ENCODE data around the gene KCNT2. TPM values are rescaled to one million over a fixed set of nuclear protein-coding genes. Genes with fewer than 3 reads are reported as not detected.

Gene KCNT2
- total RNA-seq, 4 donors from 2014 or later = 6.5 to 25.1 (median 10.0) TPM

- no peak overlapping the region for H3K4me3 ChIP-seq
- no peak overlapping the region for H3K27ac ChIP-seq
- H3K27me3 ChIP-seq = no peaks in the 10 kb centered on the region
- no peak for ATAC-seq
- 68 to 72% methylated on average over 8 of the region's 8 CpGs for WGBS, 2 donors (ENCODE audit: low coverage in 1 of 2)
- H3K36me3 ChIP-seq = peaks cover 0 to 15% of the 10 kb centered on the region in 2 donors
- no peaks in the 10 kb centered on the region for H3K9me3 ChIP-seq
- TF ChIP-seq POLR2AphosphoS5 (IDR thresholded peaks at IDR 0.05) (no peak), POLR2A (IDR thresholded peaks at IDR 0.05) (no peak), CTCF (IDR thresholded peaks at IDR 0.05) (peak; percentile 39 to 69 (median 64))
- H3K4me1 ChIP-seq = no peaks in the 10 kb centered on the region
Measured at GRCh38 chr1:196317535-196318522, 290.4 kb downstream of the KCNT2 start.

GRCh38 chr1:196312739-196313138 is 295.5 kb downstream of the KCNT2 start:
- no peak overlapping the region for H3K27ac ChIP-seq
- peaks cover 0 to 15% of the 10 kb centered on the region in 2 donors for H3K36me3 ChIP-seq
- no peaks in the 10 kb centered on the region for H3K27me3 ChIP-seq
- ATAC-seq = no peak
- H3K4me3 ChIP-seq = no peak overlapping the region
- no peaks in the 10 kb centered on the region for H3K4me1 ChIP-seq
- TF ChIP-seq POLR2A (IDR thresholded peaks at IDR 0.05) (no peak), EP300 (IDR thresholded peaks at IDR 0.05) (no peak), CTCF (IDR thresholded peaks at IDR 0.05) (no peak), POLR2AphosphoS5 (IDR thresholded peaks at IDR 0.05) (no peak)
- no peaks in the 10 kb centered on the region for H3K9me3 ChIP-seq
- 100% methylated on average over 1 of the region's 1 CpG for WGBS, 2 donors (ENCODE audit: low coverage in 1 of 2)

DNA sequence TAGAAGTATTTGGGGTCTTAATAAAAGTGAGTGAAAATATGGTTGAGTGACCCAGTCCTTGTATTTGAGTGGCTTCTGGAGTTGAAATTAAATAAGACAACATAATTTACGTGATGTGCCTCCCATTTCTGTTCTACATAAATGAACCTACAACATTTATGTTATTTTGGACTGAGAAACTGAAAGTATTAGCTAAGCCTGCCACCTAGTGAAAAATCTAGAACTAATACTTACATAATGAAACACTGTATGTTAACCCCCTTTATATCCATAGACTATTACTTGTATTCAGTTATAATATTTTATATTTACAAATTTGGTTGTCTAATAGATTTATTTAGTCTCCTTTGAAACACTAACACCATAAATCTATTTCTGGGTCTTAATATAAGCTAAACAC is 298.9 kb downstream of the KCNT2 start:
- no peak for TF ChIP-seq POLR2AphosphoS5 (IDR thresholded peaks at IDR 0.05)
- TF ChIP-seq CTCF (IDR thresholded peaks at IDR 0.05) = no peak
- no peak for TF ChIP-seq POLR2A (IDR thresholded peaks at IDR 0.05)
- no peak for TF ChIP-seq EP300 (IDR thresholded peaks at IDR 0.05)
- Histone ChIP-seq H3K9me3 (no peaks in the 10 kb centered on the region), H3K27me3 (no peaks in the 10 kb centered on the region), H3K36me3 (peaks cover 0 to 3% of the 10 kb centered on the region in 2 donors), H3K4me1 (no peaks in the 10 kb centered on the region), H3K27ac (no peak overlapping the region), H3K4me3 (no peak overlapping the region)
- no peak for ATAC-seq
- 74 to 78% methylated on average over 1 of the region's 1 CpG for WGBS, 2 donors (ENCODE audit: low coverage in 1 of 2)

DNA sequence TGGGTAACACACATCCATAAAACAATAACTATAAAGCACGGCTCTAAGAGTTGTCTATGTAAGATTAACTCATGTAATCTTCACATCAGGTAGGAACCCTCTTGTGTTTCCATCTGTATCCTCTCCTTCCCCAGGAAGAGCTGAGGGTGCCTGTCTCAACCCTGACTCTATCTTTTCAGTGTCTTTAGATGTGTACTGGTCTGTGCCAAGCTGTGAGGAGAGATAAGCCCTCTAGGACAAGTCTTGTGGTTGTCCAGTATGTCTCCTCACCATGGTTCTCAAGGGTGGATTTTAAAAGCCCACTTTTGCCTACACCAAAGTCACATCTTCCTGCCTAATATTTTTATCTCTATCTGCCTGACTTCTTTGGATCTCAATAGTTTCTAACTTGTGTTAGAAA is 300.1 kb downstream of the KCNT2 start:
- Histone ChIP-seq H3K9me3 (no peaks in the 10 kb centered on the region), H3K4me1 (no peaks in the 10 kb centered on the region), H3K27ac (no peak overlapping the region), H3K36me3 (no peaks in the 10 kb centered on the region), H3K27me3 (no peaks in the 10 kb centered on the region), H3K4me3 (no peak overlapping the region)
- TF ChIP-seq CTCF (IDR thresholded peaks at IDR 0.05) = no peak
- TF ChIP-seq POLR2A (IDR thresholded peaks at IDR 0.05) = no peak
- TF ChIP-seq EP300 (IDR thresholded peaks at IDR 0.05) = no peak
- TF ChIP-seq POLR2AphosphoS5 (IDR thresholded peaks at IDR 0.05) = no peak
- no peak for ATAC-seq
- WGBS, 2 donors (ENCODE audit: low coverage in 1 of 2) = 86 to 100% methylated on average over 1 of the region's 1 CpG

DNA sequence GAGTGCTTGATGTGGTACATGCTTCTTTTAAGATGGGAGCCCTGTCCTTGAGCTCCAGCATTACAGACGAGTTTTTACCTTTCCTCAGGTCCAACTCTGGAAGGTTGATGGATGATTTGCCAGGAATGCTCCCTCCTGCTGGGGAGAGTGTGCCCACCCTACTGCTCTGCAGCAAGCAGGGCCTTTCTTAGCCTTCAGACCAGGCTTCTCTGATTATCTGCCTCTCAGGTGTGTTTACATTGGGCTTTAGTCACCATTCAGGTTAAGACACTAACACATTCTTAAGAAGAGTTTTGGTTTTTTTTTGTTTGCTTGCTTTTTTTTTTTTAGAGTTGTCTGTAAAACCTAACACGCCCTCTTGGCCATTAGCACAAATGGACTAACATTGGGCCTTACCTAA is 301.8 kb downstream of the KCNT2 start:
- Histone ChIP-seq H3K36me3 (peaks cover 0 to 3% of the 10 kb centered on the region in 2 donors), H3K27me3 (no peaks in the 10 kb centered on the region), H3K27ac (no peak overlapping the region), H3K4me1 (no peaks in the 10 kb centered on the region), H3K4me3 (no peak overlapping the region), H3K9me3 (no peaks in the 10 kb centered on the region)
- TF ChIP-seq POLR2AphosphoS5 (IDR thresholded peaks at IDR 0.05) = no peak
- TF ChIP-seq POLR2A (IDR thresholded peaks at IDR 0.05) = no peak
- TF ChIP-seq EP300 (IDR thresholded peaks at IDR 0.05) = no peak
- no peak for TF ChIP-seq CTCF (IDR thresholded peaks at IDR 0.05)
- ATAC-seq = no peak
- WGBS, 2 donors (ENCODE audit: low coverage in 1 of 2) = 69 to 72% methylated on average over 2 of the region's 2 CpGs

Measured in gastroesophageal sphincter (tissue), 4 donors.